ENCODE data around the gene ANK3. TPM values are rescaled to one million over a fixed set of nuclear protein-coding genes. Genes with fewer than 3 reads are reported as not detected.

The ANK3 gene
- polyA plus RNA-seq, 1 experiment: 0.13 TPM

GRCh38 chr10:60395711-60396110 is 6.0 kb upstream of the ANK3 start:
- TF ChIP-seq, protein P1, sequence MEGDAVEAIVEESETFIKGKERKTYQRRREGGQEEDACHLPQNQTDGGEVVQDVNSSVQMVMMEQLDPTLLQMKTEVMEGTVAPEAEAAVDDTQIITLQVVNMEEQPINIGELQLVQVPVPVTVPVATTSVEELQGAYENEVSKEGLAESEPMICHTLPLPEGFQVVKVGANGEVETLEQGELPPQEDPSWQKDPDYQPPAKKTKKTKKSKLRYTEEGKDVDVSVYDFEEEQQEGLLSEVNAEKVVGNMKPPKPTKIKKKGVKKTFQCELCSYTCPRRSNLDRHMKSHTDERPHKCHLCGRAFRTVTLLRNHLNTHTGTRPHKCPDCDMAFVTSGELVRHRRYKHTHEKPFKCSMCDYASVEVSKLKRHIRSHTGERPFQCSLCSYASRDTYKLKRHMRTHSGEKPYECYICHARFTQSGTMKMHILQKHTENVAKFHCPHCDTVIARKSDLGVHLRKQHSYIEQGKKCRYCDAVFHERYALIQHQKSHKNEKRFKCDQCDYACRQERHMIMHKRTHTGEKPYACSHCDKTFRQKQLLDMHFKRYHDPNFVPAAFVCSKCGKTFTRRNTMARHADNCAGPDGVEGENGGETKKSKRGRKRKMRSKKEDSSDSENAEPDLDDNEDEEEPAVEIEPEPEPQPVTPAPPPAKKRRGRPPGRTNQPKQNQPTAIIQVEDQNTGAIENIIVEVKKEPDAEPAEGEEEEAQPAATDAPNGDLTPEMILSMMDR (IDR thresholded peaks at IDR 0.05; ENCODE audit: insufficient read depth, low read depth, low read length): no peak

GRCh38 chr10:60394446-60394845 is 4.8 kb upstream of the ANK3 start:
- TF ChIP-seq, protein P1 (IDR thresholded peaks at IDR 0.05; ENCODE audit: insufficient read depth, low read depth, low read length): no peak
- no peak overlapping the region for H3K4me3 ChIP-seq (ENCODE audit: low read depth, low read length)
- H3K27me3 ChIP-seq (ENCODE audit: control insufficient read depth, insufficient read depth, low read length): no peaks in the 10 kb centered on the region
- no peaks in the 10 kb centered on the region for H3K36me3 ChIP-seq (ENCODE audit: control insufficient read depth, insufficient read depth, low read length)
- CTCF ChIA-PET: no interaction called here
- POLR2A ChIA-PET: no interaction called here
- no peak for DNase-seq (ENCODE audit: low read depth)

More at GRCh38 chr10:60395711-60396110, 6.0 kb upstream of the ANK3 start:
- H3K4me3 ChIP-seq (ENCODE audit: low read depth, low read length): no peak overlapping the region
- no peaks in the 10 kb centered on the region for H3K27me3 ChIP-seq (ENCODE audit: control insufficient read depth, insufficient read depth, low read length)
- H3K36me3 ChIP-seq (ENCODE audit: control insufficient read depth, insufficient read depth, low read length): no peaks in the 10 kb centered on the region
- DNase-seq (ENCODE audit: low read depth): no peak
- ChIA-PET POLR2A (no interaction called here), CTCF (no interaction called here)

GRCh38 chr10:60390224-60390626 is 550 bp upstream of the ANK3 start:
- no peak for DNase-seq (ENCODE audit: low read depth)
- TF ChIP-seq, protein P1 (IDR thresholded peaks at IDR 0.05; ENCODE audit: insufficient read depth, low read depth, low read length): no peak
- ChIA-PET CTCF (no interaction called here), POLR2A (no interaction called here)
- H3K27me3 ChIP-seq (ENCODE audit: control insufficient read depth, insufficient read depth, low read length): no peaks in the 10 kb centered on the region
- H3K4me3 ChIP-seq (ENCODE audit: low read depth, low read length): no peak overlapping the region
- no peaks in the 10 kb centered on the region for H3K36me3 ChIP-seq (ENCODE audit: control insufficient read depth, insufficient read depth, low read length)

GRCh38 chr10:60388709-60389301 is 870 bp downstream of the ANK3 start:
- Histone ChIP-seq H3K27me3 (ENCODE audit: control insufficient read depth, insufficient read depth, low read length) (no peaks in the 10 kb centered on the region), H3K4me3 (ENCODE audit: low read depth, low read length) (no peak overlapping the region), H3K36me3 (ENCODE audit: control insufficient read depth, insufficient read depth, low read length) (no peaks in the 10 kb centered on the region)
- TF ChIP-seq, protein P1 (IDR thresholded peaks at IDR 0.05; ENCODE audit: insufficient read depth, low read depth, low read length): no peak
- ChIA-PET CTCF (no interaction called here), POLR2A (no interaction called here)
- no peak for DNase-seq (ENCODE audit: low read depth)

DNA sequence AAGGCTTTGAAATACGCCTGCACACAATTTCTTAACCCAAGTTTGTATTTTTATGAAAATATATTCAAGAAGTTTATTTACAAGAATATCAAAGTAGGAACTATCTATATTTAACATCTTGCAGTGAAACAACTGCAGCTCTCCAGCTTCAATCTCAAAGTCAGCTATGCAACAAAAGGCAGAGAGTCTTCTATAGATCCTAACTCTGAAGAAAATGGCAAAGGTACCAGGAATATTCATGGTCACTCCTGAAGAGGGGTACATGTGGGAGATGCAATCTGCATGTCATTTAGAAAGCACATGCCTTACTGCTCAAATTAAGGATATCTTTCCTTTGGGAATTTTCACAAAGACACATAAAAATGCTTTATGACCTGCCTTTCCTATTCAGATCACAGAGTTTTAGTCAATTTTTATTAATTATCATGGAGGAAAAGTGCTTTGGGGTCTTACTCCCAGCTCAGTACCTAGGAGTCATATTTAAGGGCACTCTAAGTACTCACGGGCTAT is 1.5 kb downstream of the ANK3 start:
- DNase-seq (ENCODE audit: low read depth): no peak
- no peaks in the 10 kb centered on the region for H3K27me3 ChIP-seq (ENCODE audit: control insufficient read depth, insufficient read depth, low read length)
- ChIA-PET CTCF (no interaction called here), POLR2A (no interaction called here)
- TF ChIP-seq, protein P1 (IDR thresholded peaks at IDR 0.05; ENCODE audit: insufficient read depth, low read depth, low read length): no peak
- H3K4me3 ChIP-seq (ENCODE audit: low read depth, low read length): no peak overlapping the region
- no peaks in the 10 kb centered on the region for H3K36me3 ChIP-seq (ENCODE audit: control insufficient read depth, insufficient read depth, low read length)

Data from BJ (cell line).